HepG2 (cell line): ENCODE measurements around the gene C12orf43. TPM values are rescaled to one million over a fixed set of nuclear protein-coding genes. Genes with fewer than 3 reads are reported as not detected.

Experiments used
- HIC2 ChIP-seq: sonication (generic); formaldehyde crosslinking; IDR thresholded peaks from 2 replicates; pipeline ENCODE4 v1.9.0; 2022; ENCODE audit warnings: low read depth, missing genetic modification reagents
- HNF4A ChIP-seq: sonication (generic); formaldehyde crosslinking; IDR thresholded peaks from 2 replicates; pipeline ENCODE4 v1.4.0; 2020; ENCODE audit warnings: missing genetic modification reagents
- HOXD1 ChIP-seq: sonication (generic); formaldehyde crosslinking; IDR thresholded peaks from 2 replicates; pipeline ENCODE4 v1.5.0; 2020; ENCODE audit warnings: missing genetic modification reagents
- NCOA2 ChIP-seq: sonication (generic); formaldehyde crosslinking; IDR thresholded peaks from 2 replicates; pipeline ENCODE4 v1.8.0; 2022; ENCODE audit warnings: inconsistent platforms
- PHF8 ChIP-seq: sonication (generic); formaldehyde crosslinking; IDR thresholded peaks from 2 replicates; pipeline ENCODE4 v1.5.0; 2020; ENCODE audit warnings: missing genetic modification reagents
- POLR2G ChIP-seq: fragments of 200-400 bp; formaldehyde crosslinking; IDR thresholded peaks from 2 replicates; pipeline ENCODE4 v1.6.1; 2018; ENCODE audit warnings: mild to moderate bottlenecking, low read depth, low read length, moderate library complexity
- PREB ChIP-seq: sonication (generic); formaldehyde crosslinking; IDR thresholded peaks from 2 replicates; pipeline ENCODE4 v1.4.0; 2020; ENCODE audit warnings: missing genetic modification reagents
- RAD21 ChIP-seq: fragments of 450-650 bp; formaldehyde crosslinking; IDR thresholded peaks from 2 replicates; pipeline ENCODE4 v1.5.0; 2020; ENCODE audit warnings: mild to moderate bottlenecking
- RBFOX2 ChIP-seq: fragments of 200-400 bp; formaldehyde crosslinking; IDR thresholded peaks from 2 replicates; pipeline ENCODE4 v1.6.1; 2017; ENCODE audit warnings: low read depth, mild to moderate bottlenecking, low read length
- REPIN1 ChIP-seq: sonication (generic); formaldehyde crosslinking; IDR thresholded peaks from 2 replicates; pipeline ENCODE4 v1.8.0; 2022; ENCODE audit warnings: missing genetic modification reagents, low read depth, mild to moderate bottlenecking, borderline replicate concordance
- SAP130 ChIP-seq: IDR thresholded peaks from 2 replicates; pipeline ENCODE4 v1.6.1; 2016; ENCODE audit warnings: low read depth
- SRSF9 ChIP-seq: fragments of 200-400 bp; formaldehyde crosslinking; IDR thresholded peaks from 2 replicates; pipeline ENCODE4 v1.6.1; 2018; ENCODE audit warnings: borderline replicate concordance, mild to moderate bottlenecking, low read depth, low read length; ENCODE audit not compliant: insufficient read depth, poor library complexity, severe bottlenecking
- SSRP1 ChIP-seq: IDR thresholded peaks from 2 replicates; pipeline ENCODE4 v1.6.1; 2016; ENCODE audit warnings: control low read depth
- STAG1 ChIP-seq: sonication (generic); formaldehyde crosslinking; IDR thresholded peaks from 2 replicates; pipeline ENCODE4 v1.4.0; 2020; ENCODE audit warnings: missing genetic modification reagents
- TP53 ChIP-seq: sonication (generic); formaldehyde crosslinking; conservative IDR thresholded peaks from 2 replicates; pipeline ENCODE4 v1.4.0; 2020; ENCODE audit warnings: missing genetic modification reagents
- U2AF2 ChIP-seq: fragments of 200-400 bp; formaldehyde crosslinking; IDR thresholded peaks from 2 replicates; pipeline ENCODE4 v1.6.1; 2017; ENCODE audit warnings: low read depth, mild to moderate bottlenecking, low read length
- ZMYM4 ChIP-seq: sonication (generic); formaldehyde crosslinking; IDR thresholded peaks from 2 replicates; pipeline ENCODE4 v1.8.1; 2023; ENCODE audit warnings: mild to moderate bottlenecking, missing genetic modification reagents
- ZNF12 ChIP-seq: sonication (generic); formaldehyde crosslinking; IDR thresholded peaks from 2 replicates; pipeline ENCODE4 v1.5.0; 2020; ENCODE audit warnings: missing genetic modification reagents
- ZNF468 ChIP-seq: sonication (generic); formaldehyde crosslinking; IDR thresholded peaks from 2 replicates; pipeline ENCODE4 v1.8.0; 2022; ENCODE audit warnings: mild to moderate bottlenecking, moderate library complexity, missing genetic modification reagents
- ZNF629 ChIP-seq: sonication (generic); formaldehyde crosslinking; conservative IDR thresholded peaks from 2 replicates; pipeline ENCODE4 v1.5.0; 2020; ENCODE audit warnings: missing genetic modification reagents
- polyA plus RNA-seq, 8 experiments: library from polyadenylated mRNA; depleted of rRNA in 3 of 8; stranded (reverse) in 7 of 8; unstranded in 1 of 8; fragments of >200 nt; fragmentation: Illumina TruSeq in 4 of 8; extraction: Trizol in 4 of 8; gene quantifications; 2 replicates each; pipeline versions ENCODE4 v1.2.1 to v1.2.3, GENCODE V29; 2011 to 2016; ENCODE audit warnings: low read depth in 4 of 8, missing spikeins in 1 of 8, mixed read lengths in 1 of 8; ENCODE audit not compliant: insufficient read depth in 1 of 8
- total RNA-seq, 5 experiments: library from RNA; depleted of rRNA; stranded (reverse); fragments of >200 nt; fragmentation: Illumina TruSeq; extraction: Trizol; gene quantifications; 2 replicates each; pipeline ENCODE4 v1.2.3, GENCODE V29; 2016; ENCODE audit warnings: low read depth in 1 of 5
- TF ChIP-seq, protein P1 (sequence below): sonication (generic); formaldehyde crosslinking; IDR thresholded peaks from 2 replicates; pipeline ENCODE4 v1.5.1; 2020; ENCODE audit warnings: mild to moderate bottlenecking, moderate library complexity, missing genetic modification reagents

C12orf43 gene
- total and polyA plus RNA-seq, 2 of the 13 experiments (the other 11 are each of a cell fraction or from before 2014, with no cell fraction given), result 7.9 to 11.1 TPM

GRCh38 chr12:120971299-120972180 is 44.7 kb downstream of the C12orf43 start (continued):
- TF ChIP-seq SSRP1 (CRISPR knock-in tag) (peak; percentile 64), ZNF468 (no peak), RAD21 (CRISPR knock-in tag) (peak; percentile 59; the same call in 1 of the 2 replicates), ZMYM4 (CRISPR knock-in tag) (no peak), TP53 (CRISPR knock-in tag) (no peak), SRSF9 (no peak), HIC2 (CRISPR knock-in tag) (no peak), POLR2G (0 out of 2 replicates have a peak, but pooled peaks have one; percentile 27), ZNF12 (CRISPR knock-in tag) (no peak), U2AF2 (no peak), ZNF629 (CRISPR knock-in tag) (peak; percentile 58; the same call in 1 of the 2 replicates), RBFOX2 (peak; percentile 64), NCOA2 (CRISPR knock-in tag) (no peak), PHF8 (CRISPR knock-in tag) (no peak), PREB (CRISPR knock-in tag) (no peak), REPIN1 (CRISPR knock-in tag) (peak; percentile 57), SAP130 (CRISPR knock-in tag) (no peak), STAG1 (CRISPR knock-in tag) (peak; percentile 72), HOXD1 (CRISPR knock-in tag) (no peak), HNF4A (CRISPR knock-in tag) (peak; percentile 25; the same call in 1 of the 2 replicates)
- TF ChIP-seq, protein P1, sequence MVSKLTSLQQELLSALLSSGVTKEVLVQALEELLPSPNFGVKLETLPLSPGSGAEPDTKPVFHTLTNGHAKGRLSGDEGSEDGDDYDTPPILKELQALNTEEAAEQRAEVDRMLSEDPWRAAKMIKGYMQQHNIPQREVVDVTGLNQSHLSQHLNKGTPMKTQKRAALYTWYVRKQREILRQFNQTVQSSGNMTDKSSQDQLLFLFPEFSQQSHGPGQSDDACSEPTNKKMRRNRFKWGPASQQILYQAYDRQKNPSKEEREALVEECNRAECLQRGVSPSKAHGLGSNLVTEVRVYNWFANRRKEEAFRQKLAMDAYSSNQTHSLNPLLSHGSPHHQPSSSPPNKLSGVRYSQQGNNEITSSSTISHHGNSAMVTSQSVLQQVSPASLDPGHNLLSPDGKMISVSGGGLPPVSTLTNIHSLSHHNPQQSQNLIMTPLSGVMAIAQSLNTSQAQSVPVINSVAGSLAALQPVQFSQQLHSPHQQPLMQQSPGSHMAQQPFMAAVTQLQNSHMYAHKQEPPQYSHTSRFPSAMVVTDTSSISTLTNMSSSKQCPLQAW (CRISPR knock-in tag), result no peak
